SK-N-MC (cell line): ENCODE measurements around the gene PYGB.

Source experiments
- EZH2 ChIP-seq: fragments of 200-600 bp; sonication (generic); IDR thresholded peaks from one replicate; pipeline ENCODE4 v1.6.1; 2017; ENCODE audit warnings: antibody characterized with exemption
- POLR2AphosphoS5 ChIP-seq: IDR thresholded peaks from 2 replicates; pipeline ENCODE4 v1.6.1; 2012; ENCODE audit warnings: mild to moderate bottlenecking, low read depth, low read length, borderline replicate concordance

DNA sequence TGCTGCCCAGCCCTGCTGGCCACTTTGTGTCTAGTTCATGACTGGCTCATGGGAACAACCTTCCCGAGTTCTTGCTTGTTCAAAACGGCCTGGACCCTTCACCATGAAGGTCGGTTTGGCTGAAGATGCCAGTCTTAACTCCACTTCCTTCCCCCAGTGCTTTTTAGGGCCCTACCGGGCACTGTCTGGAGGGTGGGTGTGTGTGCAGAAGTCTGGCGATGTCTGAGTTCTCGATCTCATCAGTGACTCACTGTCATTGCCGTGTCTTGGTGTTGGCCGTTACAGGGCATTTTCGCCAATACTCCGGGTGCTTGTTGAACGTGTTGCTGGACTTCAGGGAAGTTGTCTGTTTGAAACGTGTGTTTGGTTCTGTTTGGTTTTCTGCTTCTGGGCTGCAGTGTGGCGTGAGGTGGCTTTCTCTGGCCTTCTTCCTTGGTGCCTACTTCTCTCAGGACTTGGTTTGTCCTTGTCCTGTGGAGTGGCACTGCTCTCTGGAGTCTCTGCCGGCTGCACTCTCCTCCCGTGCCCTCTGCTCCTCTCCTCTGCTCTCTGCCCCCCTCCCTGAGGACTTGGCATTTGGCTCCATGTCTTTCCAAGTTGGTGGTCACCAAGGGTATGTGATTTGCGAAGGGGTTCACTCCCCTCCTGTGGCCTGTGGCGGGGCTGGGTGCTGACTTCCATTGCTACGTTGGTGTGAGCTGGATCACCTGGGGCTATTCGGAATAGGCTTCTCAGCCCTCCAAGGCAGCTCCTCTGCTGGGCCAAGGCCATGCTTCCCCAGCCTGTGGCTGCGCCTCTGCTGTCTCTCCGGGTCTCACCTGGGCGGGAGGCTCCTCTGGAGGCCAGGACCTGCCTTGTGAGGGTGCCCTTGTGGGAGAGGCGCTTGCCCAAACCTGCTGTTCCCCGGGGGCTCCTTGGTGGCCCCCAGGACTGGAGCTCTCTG, 38.2 kb downstream of the PYGB start:
- TF ChIP-seq EZH2 (no peak), POLR2AphosphoS5 (no peak)
